Measurements from ENCODE around the gene FGD4.

The FGD4 gene

DNA sequence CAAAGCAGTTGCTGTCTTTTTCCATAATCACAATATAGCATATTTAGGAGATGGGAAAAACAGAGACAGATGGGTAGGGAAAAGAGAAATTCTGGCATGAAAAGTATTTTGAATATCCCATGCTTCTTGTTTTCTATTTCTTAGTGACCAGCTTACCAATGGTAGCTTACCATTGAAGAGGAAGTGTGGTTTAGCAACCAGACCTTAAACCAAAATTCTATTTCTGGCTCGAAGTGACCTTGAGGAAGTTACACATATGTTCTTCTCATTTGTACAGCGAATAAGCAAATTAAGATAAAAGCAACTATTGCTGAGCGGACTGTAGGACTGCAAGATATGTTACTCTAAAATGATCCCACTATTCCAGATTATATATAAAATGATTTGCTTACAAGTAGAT is 82.9 kb downstream of the FGD4 start:
- TF ChIP-seq, protein P1, sequence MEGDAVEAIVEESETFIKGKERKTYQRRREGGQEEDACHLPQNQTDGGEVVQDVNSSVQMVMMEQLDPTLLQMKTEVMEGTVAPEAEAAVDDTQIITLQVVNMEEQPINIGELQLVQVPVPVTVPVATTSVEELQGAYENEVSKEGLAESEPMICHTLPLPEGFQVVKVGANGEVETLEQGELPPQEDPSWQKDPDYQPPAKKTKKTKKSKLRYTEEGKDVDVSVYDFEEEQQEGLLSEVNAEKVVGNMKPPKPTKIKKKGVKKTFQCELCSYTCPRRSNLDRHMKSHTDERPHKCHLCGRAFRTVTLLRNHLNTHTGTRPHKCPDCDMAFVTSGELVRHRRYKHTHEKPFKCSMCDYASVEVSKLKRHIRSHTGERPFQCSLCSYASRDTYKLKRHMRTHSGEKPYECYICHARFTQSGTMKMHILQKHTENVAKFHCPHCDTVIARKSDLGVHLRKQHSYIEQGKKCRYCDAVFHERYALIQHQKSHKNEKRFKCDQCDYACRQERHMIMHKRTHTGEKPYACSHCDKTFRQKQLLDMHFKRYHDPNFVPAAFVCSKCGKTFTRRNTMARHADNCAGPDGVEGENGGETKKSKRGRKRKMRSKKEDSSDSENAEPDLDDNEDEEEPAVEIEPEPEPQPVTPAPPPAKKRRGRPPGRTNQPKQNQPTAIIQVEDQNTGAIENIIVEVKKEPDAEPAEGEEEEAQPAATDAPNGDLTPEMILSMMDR (IDR thresholded peaks at IDR 0.05), result no peak
- no peak overlapping the region for H3K9ac ChIP-seq
- H3K79me2 ChIP-seq, result no peaks in the 10 kb centered on the region
- no peaks in the 10 kb centered on the region for H3K27me3 ChIP-seq (ENCODE audit: control insufficient read depth, insufficient read depth, low read length)
- no peaks in the 10 kb centered on the region for H3K36me3 ChIP-seq (ENCODE audit: control insufficient read depth, insufficient read depth, low read length)
- no peak overlapping the region for H3K4me3 ChIP-seq (ENCODE audit: low read depth, low read length)
- no peak overlapping the region for H3K4me2 ChIP-seq (ENCODE audit: low read length)
- no peaks in the 10 kb centered on the region for H3K9me3 ChIP-seq (ENCODE audit: control insufficient read depth, low read length)
- no peak overlapping the region for H2AFZ ChIP-seq
- no peaks in the 10 kb centered on the region for H3K4me1 ChIP-seq
- no peak overlapping the region for H3K27ac ChIP-seq

DNA sequence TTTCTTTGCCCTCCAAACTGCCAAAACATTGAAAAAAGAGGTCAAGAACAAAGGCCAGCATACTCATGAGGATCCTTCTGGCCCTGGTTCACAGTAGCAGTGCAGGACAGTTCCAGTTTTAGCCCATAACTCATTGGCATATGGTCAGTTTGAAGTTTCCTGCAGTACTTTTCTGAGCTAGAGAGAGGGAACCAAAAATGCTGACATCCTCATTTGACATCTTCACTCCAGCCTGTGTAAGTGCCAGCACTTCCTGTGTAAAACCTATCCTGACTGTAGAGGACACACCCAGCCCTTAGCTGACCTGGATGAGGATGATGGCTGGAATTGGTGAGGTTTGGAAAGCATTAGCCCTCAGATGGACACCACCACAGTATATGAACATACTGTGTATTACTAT is 84.1 kb downstream of the FGD4 start:
- no peaks in the 10 kb centered on the region for H3K27me3 ChIP-seq (ENCODE audit: control insufficient read depth, insufficient read depth, low read length)
- no peaks in the 10 kb centered on the region for H3K4me1 ChIP-seq
- H3K4me2 ChIP-seq (ENCODE audit: low read length), result no peak overlapping the region
- no peaks in the 10 kb centered on the region for H3K9me3 ChIP-seq (ENCODE audit: control insufficient read depth, low read length)
- no peak overlapping the region for H3K4me3 ChIP-seq (ENCODE audit: low read depth, low read length)
- H3K36me3 ChIP-seq (ENCODE audit: control insufficient read depth, insufficient read depth, low read length), result no peaks in the 10 kb centered on the region
- H3K27ac ChIP-seq, result no peak overlapping the region
- no peak overlapping the region for H3K9ac ChIP-seq
- H2AFZ ChIP-seq, result no peak overlapping the region
- no peaks in the 10 kb centered on the region for H3K79me2 ChIP-seq
- TF ChIP-seq, protein P1 (IDR thresholded peaks at IDR 0.05), result no peak

DNA sequence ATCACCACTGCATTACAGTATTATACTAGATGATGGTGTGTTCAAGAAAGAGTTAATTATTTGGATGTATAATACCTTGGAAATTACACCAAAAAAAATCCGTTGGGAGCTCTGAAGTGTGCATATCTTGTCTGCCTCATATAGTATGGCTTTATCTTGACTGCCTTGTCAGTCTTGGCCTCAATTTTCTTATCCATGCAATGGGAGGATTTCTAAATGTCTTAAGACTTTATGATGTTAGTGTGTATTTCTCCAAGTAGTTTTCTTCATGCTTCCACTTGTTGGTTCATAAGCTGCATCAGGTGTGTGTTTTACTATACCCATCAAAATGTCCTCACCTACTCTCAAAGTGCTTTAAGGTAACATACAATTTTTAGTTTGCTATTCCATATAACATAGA is 84.6 kb downstream of the FGD4 start:
- H3K4me3 ChIP-seq (ENCODE audit: low read depth, low read length), result no peak overlapping the region
- H3K4me2 ChIP-seq (ENCODE audit: low read length), result no peak overlapping the region
- H3K4me1 ChIP-seq, result no peaks in the 10 kb centered on the region
- no peak overlapping the region for H3K9ac ChIP-seq
- H3K36me3 ChIP-seq (ENCODE audit: control insufficient read depth, insufficient read depth, low read length), result no peaks in the 10 kb centered on the region
- TF ChIP-seq, protein P1 (IDR thresholded peaks at IDR 0.05), result no peak
- no peak overlapping the region for H2AFZ ChIP-seq
- H3K79me2 ChIP-seq, result no peaks in the 10 kb centered on the region
- no peaks in the 10 kb centered on the region for H3K27me3 ChIP-seq (ENCODE audit: control insufficient read depth, insufficient read depth, low read length)
- no peak overlapping the region for H3K27ac ChIP-seq
- no peaks in the 10 kb centered on the region for H3K9me3 ChIP-seq (ENCODE audit: control insufficient read depth, low read length)

- H3K4me2 ChIP-seq (ENCODE audit: low read length), result no peak overlapping the region
- no peaks in the 10 kb centered on the region for H3K4me1 ChIP-seq
- no peak overlapping the region for H3K4me3 ChIP-seq (ENCODE audit: low read depth, low read length)
- H3K36me3 ChIP-seq (ENCODE audit: control insufficient read depth, insufficient read depth, low read length), result no peaks in the 10 kb centered on the region
- H2AFZ ChIP-seq, result no peak overlapping the region
- TF ChIP-seq, protein P1 (IDR thresholded peaks at IDR 0.05), result no peak
- H3K79me2 ChIP-seq, result no peaks in the 10 kb centered on the region
- H3K27ac ChIP-seq, result no peak overlapping the region
- no peak overlapping the region for H3K9ac ChIP-seq
- H3K9me3 ChIP-seq (ENCODE audit: control insufficient read depth, low read length), result no peaks in the 10 kb centered on the region
- no peaks in the 10 kb centered on the region for H3K27me3 ChIP-seq (ENCODE audit: control insufficient read depth, insufficient read depth, low read length)
Observed at GRCh38 chr12:32486158-32486557, 86.8 kb downstream of the FGD4 start.

- no peaks in the 10 kb centered on the region for H3K9me3 ChIP-seq (ENCODE audit: control insufficient read depth, low read length)
- H3K4me1 ChIP-seq, result peaks cover 5% of the 10 kb centered on the region
- no peak overlapping the region for H3K4me2 ChIP-seq (ENCODE audit: low read length)
- H3K4me3 ChIP-seq (ENCODE audit: low read depth, low read length), result no peak overlapping the region
- H3K27me3 ChIP-seq (ENCODE audit: control insufficient read depth, insufficient read depth, low read length), result no peaks in the 10 kb centered on the region
- no peaks in the 10 kb centered on the region for H3K36me3 ChIP-seq (ENCODE audit: control insufficient read depth, insufficient read depth, low read length)
- no peaks in the 10 kb centered on the region for H3K79me2 ChIP-seq
- no peak overlapping the region for H3K9ac ChIP-seq
- H2AFZ ChIP-seq, result no peak overlapping the region
- H3K27ac ChIP-seq, result no peak overlapping the region
- TF ChIP-seq, protein P1 (IDR thresholded peaks at IDR 0.05), result no peak
Observed at GRCh38 chr12:32488132-32488531, 88.8 kb downstream of the FGD4 start.

Data from parathyroid adenoma (tissue), 2 donors.